Calu3 (cell line): ENCODE measurements around the gene CYP26A1. TPM values are rescaled to one million over a fixed set of nuclear protein-coding genes. Genes with fewer than 3 reads are reported as not detected.

Experiments
- BruUV-seq: library from RNA; stranded (reverse); fragments of 400-500 nt; replicated peaks from 2 replicates; lab custom pipeline; 2021; lab: Mats Ljungman, UMichigan
- CTCF ChIA-PET: fragments of 300-600 bp; sonication (Branson Sonifier 250); formaldehyde crosslinking; loops from one replicate; lab custom pipeline; 2022; ENCODE audit warnings: antibody characterized with exemption; lab: Charles Lee
- DNase-seq: peaks from one replicate; pipeline ENCODE4 v3.0.0; 2022
- H3K27ac Mint-ChIP-seq: one replicate; pipeline ENCODE4 v1.8.0; 2022; ENCODE audit warnings: mixed read lengths; ENCODE audit not compliant: unreplicated experiment
- H3K27me3 Mint-ChIP-seq: one replicate; pipeline ENCODE4 v1.8.0; 2022; ENCODE audit warnings: mixed read lengths; ENCODE audit not compliant: unreplicated experiment
- H3K36me3 Mint-ChIP-seq: one replicate; pipeline ENCODE4 v1.8.0; 2022; ENCODE audit warnings: mild to moderate bottlenecking, moderate library complexity, mixed read lengths; ENCODE audit not compliant: insufficient read depth, unreplicated experiment
- H3K4me1 Mint-ChIP-seq: one replicate; pipeline ENCODE4 v1.8.0; 2022; ENCODE audit warnings: mild to moderate bottlenecking, low read depth, mixed read lengths; ENCODE audit not compliant: unreplicated experiment
- H3K4me3 Mint-ChIP-seq: one replicate; pipeline ENCODE4 v1.8.0; 2022; ENCODE audit warnings: mild to moderate bottlenecking, low read depth, moderate library complexity, mixed read lengths; ENCODE audit not compliant: unreplicated experiment
- H3K9me3 Mint-ChIP-seq: one replicate; pipeline ENCODE4 v1.8.0; 2022; ENCODE audit warnings: low read depth, mixed read lengths; ENCODE audit not compliant: unreplicated experiment
- CTCF ChIP-seq: fragments of 200-600 bp; IDR thresholded peaks from one replicate; pipeline ENCODE4 v1.8.0; 2022; ENCODE audit warnings: antibody characterized with exemption; ENCODE audit not compliant: unreplicated experiment
- intact Hi-C: fragments of 100-400 bp; cut with micrococcal nuclease; formaldehyde crosslinking; loops from one replicate; pipeline ENCODE4 v1.10.0; 2022; ENCODE audit not compliant: unreplicated experiment
- total RNA-seq: library from RNA; stranded (reverse); gene quantifications from 2 replicates; pipeline ENCODE4 v1.2.3, GENCODE V29; 2022

The CYP26A1 gene
- total RNA-seq, 1 experiment from 2014 or later = 2.1 TPM

GRCh38 chr10:93059975-93060886 is 13.5 kb upstream of the CYP26A1 start, which contains the start of gene CYP26C1:
Gene CYP26C1 (plus strand): TSS chr10:93060798. CDS start chr10:93061264, 466 bp downstream.
- intact Hi-C loops = no loop called here
- H3K4me1 Mint-ChIP-seq = no peaks in the 10 kb centered on the region
- H3K4me3 Mint-ChIP-seq = no peak within 1 kb of the TSS
- BruUV-seq = no TSS peak
- no peak for TF ChIP-seq CTCF
- H3K36me3 Mint-ChIP-seq = no peaks in the 10 kb centered on the region
- CTCF ChIA-PET = no interaction called here
- H3K9me3 Mint-ChIP-seq = no peaks in the 10 kb centered on the region
- DNase-seq = no peak
- no peak within 1 kb of the TSS for H3K27ac Mint-ChIP-seq
- no peaks in the 10 kb centered on the region for H3K27me3 Mint-ChIP-seq

DNA sequence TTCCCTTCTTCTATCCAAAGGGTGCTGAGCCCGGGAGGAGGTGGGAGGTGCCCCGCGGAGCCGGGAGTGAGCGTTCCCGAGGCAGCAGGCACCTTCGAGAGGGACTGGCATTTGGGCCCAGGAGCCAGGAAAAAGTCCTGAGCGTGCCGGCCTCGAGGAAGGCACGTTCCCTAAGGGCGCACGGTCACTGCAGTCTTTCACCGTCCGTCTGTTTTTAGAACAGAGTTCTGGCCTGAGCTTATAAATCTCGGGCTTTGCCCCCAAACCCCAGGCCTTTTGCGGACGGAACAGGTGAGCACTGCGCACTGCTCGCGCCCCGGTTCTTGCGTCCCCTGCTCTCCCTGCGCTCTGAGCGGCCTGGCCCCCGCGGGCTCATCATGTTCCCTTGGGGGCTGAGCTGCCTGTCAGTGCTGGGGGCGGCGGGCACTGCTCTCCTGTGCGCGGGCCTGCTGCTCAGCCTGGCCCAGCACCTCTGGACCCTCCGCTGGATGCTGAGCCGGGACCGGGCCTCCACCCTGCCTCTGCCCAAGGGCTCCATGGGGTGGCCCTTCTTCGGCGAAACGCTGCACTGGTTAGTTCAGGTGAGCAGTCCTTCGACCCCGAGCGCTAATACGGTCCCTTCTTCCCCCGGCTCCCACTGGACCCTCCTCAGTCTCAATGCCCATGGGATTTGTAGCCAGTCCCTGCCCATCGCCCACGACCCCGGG is 12.7 kb upstream of the CYP26A1 start:
- CTCF ChIA-PET = no interaction called here
- intact Hi-C loops = no loop called here
- DNase-seq = no peak
- no TSS peak for BruUV-seq
- no peak for TF ChIP-seq CTCF
- Mint-ChIP-seq H3K36me3 (no peaks in the 10 kb centered on the region), H3K9me3 (no peaks in the 10 kb centered on the region), H3K27me3 (no peaks in the 10 kb centered on the region), H3K4me1 (no peaks in the 10 kb centered on the region), H3K27ac (no peak overlapping the region), H3K4me3 (no peak overlapping the region)

- no peak for DNase-seq
- H3K36me3 Mint-ChIP-seq = no peaks in the 10 kb centered on the region
- H3K27me3 Mint-ChIP-seq = no peaks in the 10 kb centered on the region
- intact Hi-C loops = no loop called here
- no peaks in the 10 kb centered on the region for H3K4me1 Mint-ChIP-seq
- CTCF ChIA-PET = no interaction called here
- H3K4me3 Mint-ChIP-seq = no peak overlapping the region
- H3K27ac Mint-ChIP-seq = no peak overlapping the region
- TF ChIP-seq CTCF = no peak
- no peaks in the 10 kb centered on the region for H3K9me3 Mint-ChIP-seq
- BruUV-seq = no TSS peak
These were observed 11.8 kb upstream of the CYP26A1 start for GRCh38 chr10:93061594-93062513.

DNA sequence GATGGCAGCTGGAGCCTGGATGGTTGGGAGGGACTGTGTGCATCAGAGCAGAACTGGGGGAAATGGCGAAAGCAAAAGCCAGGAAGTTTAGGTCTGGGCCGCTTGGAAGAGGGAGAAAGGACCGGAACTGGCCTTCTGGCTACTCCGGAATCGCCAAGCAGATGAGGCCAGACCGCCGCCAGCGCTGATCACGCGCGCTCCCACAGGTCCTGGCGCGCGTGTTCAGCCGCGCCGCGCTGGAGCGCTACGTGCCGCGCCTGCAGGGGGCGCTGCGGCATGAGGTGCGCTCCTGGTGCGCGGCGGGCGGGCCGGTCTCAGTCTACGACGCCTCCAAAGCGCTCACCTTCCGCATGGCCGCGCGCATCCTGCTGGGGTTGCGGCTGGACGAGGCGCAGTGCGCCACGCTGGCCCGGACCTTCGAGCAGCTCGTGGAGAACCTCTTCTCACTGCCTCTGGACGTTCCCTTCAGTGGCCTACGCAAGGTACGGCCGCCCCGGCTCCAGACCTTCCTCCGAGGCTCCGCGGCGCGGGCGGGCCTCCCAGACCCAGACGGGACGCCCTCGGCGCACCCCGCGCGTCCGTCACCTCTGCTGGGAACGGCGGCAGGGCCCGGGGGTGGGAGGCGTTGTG is 11.1 kb upstream of the CYP26A1 start:
- Mint-ChIP-seq H3K27me3 (no peaks in the 10 kb centered on the region), H3K9me3 (no peaks in the 10 kb centered on the region)
- BruUV-seq = no TSS peak

More for the DNA sequence above, 11.1 kb upstream of the CYP26A1 start:
- CTCF ChIA-PET = no interaction called here
- Mint-ChIP-seq H3K4me3 (no peak overlapping the region), H3K4me1 (no peaks in the 10 kb centered on the region), H3K27ac (no peak overlapping the region), H3K36me3 (no peaks in the 10 kb centered on the region)
- DNase-seq = no peak
- no peak for TF ChIP-seq CTCF
- intact Hi-C loops = no loop called here
